IPS DF 4.7 (cell line): ENCODE data around the gene NEDD1.

Experiments used
- DNase-seq: peaks from one replicate; pipeline ENCODE4 v3.0.0-alpha.2; 2013; ENCODE audit warnings: low spot score; ENCODE audit errors: extremely low read depth

Gene NEDD1

GRCh38 chr12:96906849-96907670 lies at the start of gene NEDD1:
TSS of gene NEDD1 (plus strand) at chr12:96907257. CDS start at chr12:96909760, 2,503 bp downstream.
- DNase-seq = no peak

GRCh38 chr12:96858162-96858561 lies 48.9 kb upstream of the NEDD1 start:
- DNase-seq = no peak

- DNase-seq = no peak
These were observed 45.4 kb upstream of the NEDD1 start for GRCh38 chr12:96861656-96862055.

- no peak for DNase-seq
These were observed 44.7 kb upstream of the NEDD1 start for GRCh38 chr12:96862326-96862725.

GRCh38 chr12:96864335-96864734 lies 42.7 kb upstream of the NEDD1 start:
- no peak for DNase-seq

GRCh38 chr12:96866801-96867590 lies 40.1 kb upstream of the NEDD1 start:
- no peak for DNase-seq

GRCh38 chr12:96870946-96871345 lies 36.1 kb upstream of the NEDD1 start:
- DNase-seq = no peak

- DNase-seq = no peak
These were observed 34.1 kb upstream of the NEDD1 start for GRCh38 chr12:96872961-96873360.

GRCh38 chr12:96874211-96874610 lies 32.8 kb upstream of the NEDD1 start:
- no peak for DNase-seq

- no peak for DNase-seq
These were observed 30.1 kb upstream of the NEDD1 start for GRCh38 chr12:96876966-96877365.

- no peak for DNase-seq
These were observed 28.4 kb upstream of the NEDD1 start for GRCh38 chr12:96878704-96879103.

- no peak for DNase-seq
These were observed 27.8 kb upstream of the NEDD1 start for GRCh38 chr12:96879301-96879700.

GRCh38 chr12:96880220-96880619 lies 26.8 kb upstream of the NEDD1 start:
- no peak for DNase-seq

GRCh38 chr12:96881608-96882007 lies 25.4 kb upstream of the NEDD1 start:
- DNase-seq = no peak

- DNase-seq = no peak
These were observed 24.2 kb upstream of the NEDD1 start for GRCh38 chr12:96882862-96883261.

GRCh38 chr12:96883571-96883970 lies 23.5 kb upstream of the NEDD1 start:
- no peak for DNase-seq

GRCh38 chr12:96886998-96887677 lies 19.9 kb upstream of the NEDD1 start:
- DNase-seq = no peak

GRCh38 chr12:96889273-96889933 lies 17.7 kb upstream of the NEDD1 start:
- no peak for DNase-seq

- no peak for DNase-seq
These were observed 16.7 kb upstream of the NEDD1 start for GRCh38 chr12:96890331-96890730.

- DNase-seq = no peak
These were observed 15.0 kb upstream of the NEDD1 start for GRCh38 chr12:96892104-96892503.

GRCh38 chr12:96897421-96897820 lies 9.6 kb upstream of the NEDD1 start:
- no peak for DNase-seq
